PC-9 (cell line): ENCODE results near the gene ZNF341. TPM values are rescaled to one million over a fixed set of nuclear protein-coding genes. Genes with fewer than 3 reads are reported as not detected.
A peak's percentile ranks its signal among the peaks of the same experiment; 100 is the strongest.

Experiments
- BruUV-seq: library from RNA; stranded (reverse); fragments of 400-500 nt; replicated peaks from 2 replicates; lab custom pipeline; 2021; lab: Mats Ljungman, UMichigan
- CTCF ChIA-PET: fragments of 300-600 bp; sonication (Branson Sonifier 250); formaldehyde crosslinking; loops from one replicate; lab custom pipeline; 2022; ENCODE audit warnings: antibody characterized with exemption; lab: Charles Lee
- POLR2A ChIA-PET: fragments of 300-600 bp; sonication (Branson Sonifier 250); formaldehyde crosslinking; loops from one replicate; lab custom pipeline; 2022; ENCODE audit warnings: antibody characterized with exemption; ENCODE audit not compliant: unreplicated experiment; lab: Charles Lee
- DNase-seq, 2 experiments: peaks; one replicate each; pipeline versions ENCODE4 v3.0.0 to v3.0.0-alpha.2; 2015 to 2022; ENCODE audit warnings: mixed read lengths in 1 of 2
- H2AFZ ChIP-seq: fragments of 200-600 bp; sonication (generic); 2 replicates; pipeline ENCODE4 v1.8.1; 2017; ENCODE audit warnings: antibody characterized with exemption
- H3F3A ChIP-seq: fragments of 200-600 bp; sonication (generic); 2 replicates; pipeline ENCODE4 v1.8.1; 2017; ENCODE audit warnings: antibody characterized with exemption, mild to moderate bottlenecking, low read depth; ENCODE audit not compliant: insufficient read depth
- H3K27ac ChIP-seq: fragments of 200-600 bp; sonication (generic); 2 replicates; pipeline ENCODE4 v1.6.1; 2016; ENCODE audit warnings: mixed run types
- H3K27me3 ChIP-seq: fragments of 200-600 bp; sonication (generic); 2 replicates; pipeline ENCODE4 v1.6.1; 2016; ENCODE audit warnings: low read depth, mixed run types; ENCODE audit not compliant: insufficient read depth
- H3K36me3 ChIP-seq: fragments of 200-600 bp; sonication (generic); 2 replicates; pipeline ENCODE4 v1.6.1; 2016; ENCODE audit warnings: low read depth, mixed run types
- H3K4me1 ChIP-seq: fragments of 200-600 bp; sonication (generic); replicated peaks from 2 replicates; pipeline ENCODE4 v1.6.1; 2016; ENCODE audit warnings: mixed run types; ENCODE audit not compliant: insufficient read depth
- H3K4me2 ChIP-seq: fragments of 200-600 bp; sonication (generic); 2 replicates; pipeline ENCODE4 v1.6.1; 2017; ENCODE audit warnings: mixed run types
- H3K4me3 ChIP-seq: fragments of 200-600 bp; sonication (generic); 2 replicates; pipeline ENCODE4 v1.6.1; 2016; ENCODE audit warnings: mixed run types
- H3K79me2 ChIP-seq: fragments of 200-600 bp; sonication (generic); 2 replicates; pipeline ENCODE4 v1.6.1; 2017; ENCODE audit warnings: low read depth, mixed run types
- H3K9me2 ChIP-seq: fragments of 200-600 bp; sonication (generic); 2 replicates; pipeline ENCODE4 v1.8.1; 2017; ENCODE audit warnings: mild to moderate bottlenecking; ENCODE audit not compliant: insufficient read depth
- H3K9me3 ChIP-seq: fragments of 200-600 bp; sonication (generic); 2 replicates; pipeline ENCODE4 v1.8.1; 2016; ENCODE audit warnings: low read depth; ENCODE audit not compliant: insufficient read depth
- H4K20me1 ChIP-seq: fragments of 200-600 bp; sonication (generic); 2 replicates; pipeline ENCODE4 v1.8.1; 2017; ENCODE audit not compliant: insufficient read depth
- CTCF ChIP-seq: fragments of 200-600 bp; sonication (generic); conservative IDR thresholded peaks from 2 replicates; pipeline ENCODE4 v1.6.1; 2017; ENCODE audit warnings: mixed run types, antibody characterized with exemption, mild to moderate bottlenecking, moderate library complexity
- EZH2 ChIP-seq: fragments of 200-600 bp; sonication (generic); IDR thresholded peaks from 2 replicates; pipeline ENCODE4 v1.8.0; 2017; ENCODE audit warnings: antibody characterized with exemption, low read depth
- intact Hi-C: fragments of 100-400 bp; cut with micrococcal nuclease; formaldehyde crosslinking; loops from one replicate; pipeline ENCODE4 v1.10.0; 2022; ENCODE audit not compliant: unreplicated experiment
- total RNA-seq: library from RNA; stranded (reverse); gene quantifications from 2 replicates; pipeline ENCODE4 v1.2.3, GENCODE V29; 2021

Gene ZNF341
- total RNA-seq, 1 experiment from 2014 or later: 5.6 TPM

- Histone ChIP-seq H3K4me2 (no peak overlapping the region), H3K9me2 (no peaks in the 10 kb centered on the region), H4K20me1 (no peaks in the 10 kb centered on the region), H3K9me3 (no peaks in the 10 kb centered on the region), H3K27ac (peak overlapping the region; percentile 26; the same call in 1 of the 2 replicates), H2AFZ (no peak overlapping the region), H3K4me1 (peaks cover 55% of the 10 kb centered on the region), H3F3A (peaks cover 33% of the 10 kb centered on the region), H3K79me2 (no peaks in the 10 kb centered on the region), H3K4me3 (no peak overlapping the region), H3K27me3 (no peaks in the 10 kb centered on the region), H3K36me3 (no peaks in the 10 kb centered on the region)
- DNase-seq: peak in 1 of 2 experiments; percentile 52
- TF ChIP-seq EZH2 (no peak), CTCF (no peak)
- no TSS peak for BruUV-seq
- intact Hi-C loops: loop anchor here (5.0 kb wide), 1 partner anchor 327 kb away; the partner anchor contains the start of gene EIF2S2
- ChIA-PET CTCF (no interaction called here), POLR2A (interaction anchor here (0.5 kb wide), 1 partner anchor 42 kb away, joined by 10 read pairs; no protein-coding TSS in a partner anchor)
These were observed 53.7 kb downstream of the ZNF341 start for GRCh38 chr20:33785503-33785902.

- H3K27ac ChIP-seq: peak overlapping the region; percentile 98
- no peak overlapping the region for H2AFZ ChIP-seq
- POLR2A ChIA-PET: no interaction called here
These were observed 55.6 kb downstream of the ZNF341 start for GRCh38 chr20:33787253-33787891.

More at GRCh38 chr20:33787253-33787891, 55.6 kb downstream of the ZNF341 start:
- H3K79me2 ChIP-seq: peaks cover 3% of the 10 kb centered on the region; the same call in 1 of the 2 replicates
- H3K9me2 ChIP-seq: no peaks in the 10 kb centered on the region
- CTCF ChIA-PET: interaction anchor here (0.5 to 0.7 kb wide), 2 partner anchors 206 to 330 kb away, joined by 3 read pairs; no protein-coding TSS in a partner anchor
- BruUV-seq: no TSS peak
- H4K20me1 ChIP-seq: no peaks in the 10 kb centered on the region
- no peaks in the 10 kb centered on the region for H3K36me3 ChIP-seq
- H3K27me3 ChIP-seq: no peaks in the 10 kb centered on the region
- H3K4me1 ChIP-seq: peaks cover 46% of the 10 kb centered on the region
- no peak for TF ChIP-seq EZH2
- no peak for TF ChIP-seq CTCF
- peaks cover 26% of the 10 kb centered on the region for H3F3A ChIP-seq
- no peak overlapping the region for H3K4me3 ChIP-seq
- no peak for DNase-seq
- intact Hi-C loops: loop anchor here (5.0 kb wide), 1 partner anchor 325 kb away; the partner anchor contains the start of gene EIF2S2
- no peaks in the 10 kb centered on the region for H3K9me3 ChIP-seq
- no peak overlapping the region for H3K4me2 ChIP-seq
